Measurements from ENCODE around the gene NCAM2. TPM values are rescaled to one million over a fixed set of nuclear protein-coding genes. Genes with fewer than 3 reads are reported as not detected.
"Not testable (repeated sequence)": the region's sequence is repeated elsewhere in the genome, so short reads cannot be mapped to it uniquely, and the experiment has no call there.

The NCAM2 gene
- total and polyA plus RNA-seq, 2 of the 8 experiments (the other 6 are each of a cell fraction or from before 2014, with no cell fraction given): 0.14 to 1.1 TPM

GRCh38 chr21:21149445-21149844 lies 151.2 kb downstream of the NCAM2 start:
- H3K27me3 ChIP-seq (replicated peaks in 1 of 4; ENCODE audit: control insufficient read depth in 3 of 4, extremely low read depth in 1 of 4, insufficient read depth in 3 of 4, low read length in 3 of 4); H3K4me2 ChIP-seq (ENCODE audit: insufficient read depth in 1 of 2, low read depth in 2 of 2, low read length in 2 of 2); H3K23ac ChIP-seq (ENCODE audit: insufficient read length); H3K4me3 ChIP-seq (ENCODE audit: extremely low read depth in 1 of 4, insufficient read depth in 2 of 4, low read depth in 3 of 4, low read length in 4 of 4); H2BK5ac ChIP-seq (ENCODE audit: low read depth, low read length); H3K27ac ChIP-seq (ENCODE audit: low read depth, low read length); H3K79me1 ChIP-seq (ENCODE audit: low read depth, low read length); H3K56ac ChIP-seq (replicated peaks; ENCODE audit: insufficient read length, low read depth, low read length); H2BK12ac ChIP-seq (ENCODE audit: low read depth, low read length); POLR2A ChIA-PET (ENCODE audit: partially characterized antibody); H3K9ac ChIP-seq (replicated peaks in 1 of 4; ENCODE audit: extremely low read depth in 1 of 4, low read depth in 3 of 4, low read length in 3 of 4); FAIRE-seq; H4K20me1 ChIP-seq (replicated peaks in 1 of 2; ENCODE audit: control insufficient read depth in 1 of 2, insufficient read depth in 2 of 2, low read length in 2 of 2); H2BK15ac ChIP-seq (ENCODE audit: low read length); H2BK20ac ChIP-seq (ENCODE audit: low read length); H4K91ac ChIP-seq (replicated peaks; ENCODE audit: insufficient read length, low read length); H3K79me2 ChIP-seq (ENCODE audit: control insufficient read depth in 1 of 2, insufficient read depth in 2 of 2, low read length in 2 of 2); H3K9me3 ChIP-seq (ENCODE audit: insufficient read depth in 2 of 2, low read depth in 1 of 2, low read length in 1 of 2); H4K5ac ChIP-seq (ENCODE audit: insufficient read length, low read depth, low read length); CTCF ChIA-PET (ENCODE audit: partially characterized antibody); H4K8ac ChIP-seq (ENCODE audit: extremely low read depth, insufficient read depth, low read length); DNase-seq (ENCODE audit: low read depth in 1 of 2, low spot score in 2 of 2); H2BK120ac ChIP-seq (replicated peaks; ENCODE audit: low read depth, low read length); H3K23me2 ChIP-seq (ENCODE audit: low read depth, low read length); H3K4ac ChIP-seq (replicated peaks; ENCODE audit: insufficient read length, low read depth, low read length); H2AFZ ChIP-seq (ENCODE audit: low read length); H3K36me3 ChIP-seq (ENCODE audit: control insufficient read depth in 2 of 4, insufficient read depth in 4 of 4, low read length in 3 of 4); H3K18ac ChIP-seq (ENCODE audit: extremely low read depth, low read length); H3K4me1 ChIP-seq (replicated peaks in 1 of 4; ENCODE audit: control insufficient read depth in 3 of 4, insufficient read depth in 4 of 4, low read length in 3 of 4); H3K14ac ChIP-seq (ENCODE audit: insufficient read length); H2AK5ac ChIP-seq (ENCODE audit: low read depth, low read length): not testable (repeated sequence)
- 91% methylated on average over 4 of the region's 4 CpGs; no CpG with 5 or more reads in 1 of the 2 experiments for WGBS, 2 experiments (ENCODE audit: extremely low coverage in 1 of 2, insufficient coverage in 1 of 2, insufficient read length in 1 of 2, insufficient replicate concordance in 2 of 2, low coverage in 1 of 2, low lambda C conversion rate in 2 of 2, missing lambda C conversion rate in 1 of 2)
